ENCODE results near the gene GLB1L.
A peak's percentile ranks its signal among the peaks of the same experiment; 100 is the strongest.

Gene GLB1L

GRCh38 chr2:219219784-219220532 lies 25.3 kb downstream of the GLB1L start:
- no peak for DNase-seq

- peak; percentile 79 for DNase-seq
Observed at GRCh38 chr2:219218732-219219701, 26.2 kb downstream of the GLB1L start, which contains the start of gene ABCB6. TSS of gene ABCB6 (minus strand) at chr2:219218958. CDS start at chr2:219218673, 285 bp downstream.

GRCh38 chr2:219218217-219218731 lies 27.0 kb downstream of the GLB1L start:
- DNase-seq: no peak

- no peak for DNase-seq
Observed at GRCh38 chr2:219216535-219216915, 28.7 kb downstream of the GLB1L start.

GRCh38 chr2:219215871-219216534 lies 29.2 kb downstream of the GLB1L start:
- DNase-seq: no peak

- no peak for DNase-seq
Observed at GRCh38 chr2:219214786-219215185, 30.5 kb downstream of the GLB1L start.

GRCh38 chr2:219214141-219214540 lies 31.1 kb downstream of the GLB1L start:
- DNase-seq: no peak

GRCh38 chr2:219213486-219214071 lies 31.7 kb downstream of the GLB1L start:
- DNase-seq: no peak

GRCh38 chr2:219213026-219213415 lies 32.2 kb downstream of the GLB1L start:
- no peak for DNase-seq

GRCh38 chr2:219210886-219211362 lies 34.3 kb downstream of the GLB1L start:
- no peak for DNase-seq

GRCh38 chr2:219210196-219210885 lies 34.9 kb downstream of the GLB1L start:
- no peak for DNase-seq

- no peak for DNase-seq
Observed at GRCh38 chr2:219209236-219210195, 35.7 kb downstream of the GLB1L start.

- DNase-seq: no peak
Observed at GRCh38 chr2:219207884-219208740, 37.1 kb downstream of the GLB1L start.

- DNase-seq: no peak
Observed at GRCh38 chr2:219207134-219207883, 37.9 kb downstream of the GLB1L start.

- peak; percentile 93 for DNase-seq
Observed at GRCh38 chr2:219206328-219207133, 38.7 kb downstream of the GLB1L start, which contains the start of gene ZFAND2B. TSS of gene ZFAND2B (plus strand) at chr2:219206782. CDS start at chr2:219206988, 206 bp downstream.

- DNase-seq: no peak
Observed at GRCh38 chr2:219205981-219206327, 39.3 kb downstream of the GLB1L start.

- no peak for DNase-seq
Observed at GRCh38 chr2:219205165-219205538, 40.1 kb downstream of the GLB1L start.
